Endothelial cell (in vitro differentiated cells): ENCODE results near the gene METTL25. TPM values are rescaled to one million over a fixed set of nuclear protein-coding genes. Genes with fewer than 3 reads are reported as not detected.

Source experiments
- DNase-seq: peaks from one replicate; pipeline ENCODE4 v3.0.0; 2021; ENCODE audit warnings: low spot score
- H3K27ac Mint-ChIP-seq: one replicate; pipeline ENCODE4 v1.8.0; 2021; ENCODE audit warnings: mixed read lengths, inconsistent platforms; ENCODE audit not compliant: unreplicated experiment
- H3K27me3 Mint-ChIP-seq: one replicate; pipeline ENCODE4 v1.8.0; 2021; ENCODE audit warnings: mild to moderate bottlenecking, moderate library complexity, mixed read lengths, inconsistent platforms; ENCODE audit not compliant: unreplicated experiment
- H3K36me3 Mint-ChIP-seq: one replicate; pipeline ENCODE4 v1.8.0; 2021; ENCODE audit warnings: mild to moderate bottlenecking, low read depth, mixed read lengths, inconsistent platforms; ENCODE audit not compliant: unreplicated experiment
- H3K4me1 Mint-ChIP-seq: one replicate; pipeline ENCODE4 v1.8.0; 2021; ENCODE audit warnings: mild to moderate bottlenecking, mixed read lengths, inconsistent platforms; ENCODE audit not compliant: unreplicated experiment
- H3K4me3 Mint-ChIP-seq: one replicate; pipeline ENCODE4 v1.8.0; 2021; ENCODE audit warnings: mild to moderate bottlenecking, mixed read lengths, inconsistent platforms; ENCODE audit not compliant: unreplicated experiment
- H3K9me3 Mint-ChIP-seq: one replicate; pipeline ENCODE4 v1.8.0; 2021; ENCODE audit warnings: mixed read lengths, inconsistent platforms; ENCODE audit not compliant: unreplicated experiment
- total RNA-seq: library from RNA; stranded (reverse); fragmentation: NEBNext Ultra II Directional; extraction: Animal tissue kit (Norgen Biotek cat#: 25700); gene quantifications from one replicate; pipeline ENCODE4 v1.2.1, GENCODE V29; 2021; ENCODE audit not compliant: unreplicated experiment
- TF ChIP-seq, protein P1 (sequence below): fragments of 200-600 bp; sonication (generic); IDR thresholded peaks from one replicate; pipeline ENCODE4 v1.5.0; 2021; ENCODE audit warnings: antibody characterized with exemption; ENCODE audit not compliant: unreplicated experiment

The METTL25 gene
- total RNA-seq, 1 donor from 2014 or later = 7.8 TPM

DNA sequence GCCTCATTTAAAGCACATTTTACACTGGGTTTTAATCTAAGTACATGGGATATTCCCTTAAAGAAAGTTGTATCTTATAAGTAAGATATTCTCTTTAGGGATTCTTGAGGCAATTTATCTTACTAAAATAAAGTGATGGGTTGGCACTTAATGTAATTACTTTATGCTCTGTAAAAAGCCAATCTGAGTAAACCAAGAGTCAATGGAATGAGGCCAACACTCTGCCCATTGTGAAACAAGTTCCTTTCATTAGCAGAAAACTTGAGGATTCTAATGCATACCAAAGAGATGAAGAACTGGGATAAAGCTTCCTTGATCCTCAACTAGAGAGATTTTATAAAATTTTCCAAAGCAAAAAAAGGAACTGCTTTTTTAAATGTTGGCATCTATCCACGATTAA, 121.2 kb downstream of the METTL25 start:
- H3K4me3 Mint-ChIP-seq = no peak overlapping the region
- DNase-seq = no peak
- no peaks in the 10 kb centered on the region for H3K4me1 Mint-ChIP-seq
- H3K36me3 Mint-ChIP-seq = no peaks in the 10 kb centered on the region
- H3K27me3 Mint-ChIP-seq = no peaks in the 10 kb centered on the region
- H3K9me3 Mint-ChIP-seq = no peaks in the 10 kb centered on the region
- TF ChIP-seq, protein P1, sequence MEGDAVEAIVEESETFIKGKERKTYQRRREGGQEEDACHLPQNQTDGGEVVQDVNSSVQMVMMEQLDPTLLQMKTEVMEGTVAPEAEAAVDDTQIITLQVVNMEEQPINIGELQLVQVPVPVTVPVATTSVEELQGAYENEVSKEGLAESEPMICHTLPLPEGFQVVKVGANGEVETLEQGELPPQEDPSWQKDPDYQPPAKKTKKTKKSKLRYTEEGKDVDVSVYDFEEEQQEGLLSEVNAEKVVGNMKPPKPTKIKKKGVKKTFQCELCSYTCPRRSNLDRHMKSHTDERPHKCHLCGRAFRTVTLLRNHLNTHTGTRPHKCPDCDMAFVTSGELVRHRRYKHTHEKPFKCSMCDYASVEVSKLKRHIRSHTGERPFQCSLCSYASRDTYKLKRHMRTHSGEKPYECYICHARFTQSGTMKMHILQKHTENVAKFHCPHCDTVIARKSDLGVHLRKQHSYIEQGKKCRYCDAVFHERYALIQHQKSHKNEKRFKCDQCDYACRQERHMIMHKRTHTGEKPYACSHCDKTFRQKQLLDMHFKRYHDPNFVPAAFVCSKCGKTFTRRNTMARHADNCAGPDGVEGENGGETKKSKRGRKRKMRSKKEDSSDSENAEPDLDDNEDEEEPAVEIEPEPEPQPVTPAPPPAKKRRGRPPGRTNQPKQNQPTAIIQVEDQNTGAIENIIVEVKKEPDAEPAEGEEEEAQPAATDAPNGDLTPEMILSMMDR = no peak
- H3K27ac Mint-ChIP-seq = no peak overlapping the region

DNA sequence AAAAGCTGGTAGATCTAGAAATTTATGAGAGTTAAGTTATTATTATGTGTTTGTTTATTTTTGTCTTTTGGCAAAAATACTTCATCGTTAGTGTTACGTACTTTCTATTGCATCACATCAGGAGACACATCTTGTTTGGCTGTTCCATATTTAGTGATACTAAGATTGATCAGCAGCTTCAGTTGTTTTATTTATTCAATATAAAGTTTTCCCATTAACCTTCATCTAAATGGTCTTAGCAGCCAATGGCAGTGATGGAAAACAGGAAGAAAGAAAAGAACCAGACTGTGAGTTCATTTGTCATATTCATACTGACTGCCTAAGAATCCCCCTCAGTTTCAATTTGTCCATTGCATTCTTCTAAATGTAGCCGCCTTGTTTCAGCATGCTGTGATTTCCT, 122.3 kb downstream of the METTL25 start:
- no peak overlapping the region for H3K4me3 Mint-ChIP-seq
- H3K9me3 Mint-ChIP-seq = no peaks in the 10 kb centered on the region
- no peaks in the 10 kb centered on the region for H3K27me3 Mint-ChIP-seq
- no peaks in the 10 kb centered on the region for H3K36me3 Mint-ChIP-seq
- TF ChIP-seq, protein P1 = no peak
- no peaks in the 10 kb centered on the region for H3K4me1 Mint-ChIP-seq
- no peak overlapping the region for H3K27ac Mint-ChIP-seq
- DNase-seq = no peak

DNA sequence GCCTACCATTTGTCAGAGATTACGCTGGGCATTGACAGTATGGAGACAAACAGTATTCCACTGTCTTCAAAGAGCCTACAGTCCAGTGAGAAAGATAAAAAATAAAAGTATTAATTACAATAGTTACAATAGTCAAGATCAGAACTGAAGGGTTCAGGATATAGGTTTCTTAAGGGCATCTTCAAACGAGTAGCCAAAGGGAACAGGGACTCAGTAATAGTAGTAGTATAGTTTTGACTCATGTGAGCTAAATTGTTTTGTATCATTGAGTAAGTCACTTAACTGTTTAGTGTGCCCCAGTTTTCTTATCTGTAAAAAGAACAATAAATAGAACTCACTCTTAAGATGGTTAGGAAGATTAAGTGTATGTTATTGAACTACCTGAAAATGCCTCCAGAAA, 123.6 kb downstream of the METTL25 start:
- no peaks in the 10 kb centered on the region for H3K4me1 Mint-ChIP-seq
- no peaks in the 10 kb centered on the region for H3K36me3 Mint-ChIP-seq
- H3K4me3 Mint-ChIP-seq = no peak overlapping the region
- H3K27ac Mint-ChIP-seq = no peak overlapping the region
- no peaks in the 10 kb centered on the region for H3K9me3 Mint-ChIP-seq
- DNase-seq = no peak
- no peaks in the 10 kb centered on the region for H3K27me3 Mint-ChIP-seq
- TF ChIP-seq, protein P1 = no peak

DNA sequence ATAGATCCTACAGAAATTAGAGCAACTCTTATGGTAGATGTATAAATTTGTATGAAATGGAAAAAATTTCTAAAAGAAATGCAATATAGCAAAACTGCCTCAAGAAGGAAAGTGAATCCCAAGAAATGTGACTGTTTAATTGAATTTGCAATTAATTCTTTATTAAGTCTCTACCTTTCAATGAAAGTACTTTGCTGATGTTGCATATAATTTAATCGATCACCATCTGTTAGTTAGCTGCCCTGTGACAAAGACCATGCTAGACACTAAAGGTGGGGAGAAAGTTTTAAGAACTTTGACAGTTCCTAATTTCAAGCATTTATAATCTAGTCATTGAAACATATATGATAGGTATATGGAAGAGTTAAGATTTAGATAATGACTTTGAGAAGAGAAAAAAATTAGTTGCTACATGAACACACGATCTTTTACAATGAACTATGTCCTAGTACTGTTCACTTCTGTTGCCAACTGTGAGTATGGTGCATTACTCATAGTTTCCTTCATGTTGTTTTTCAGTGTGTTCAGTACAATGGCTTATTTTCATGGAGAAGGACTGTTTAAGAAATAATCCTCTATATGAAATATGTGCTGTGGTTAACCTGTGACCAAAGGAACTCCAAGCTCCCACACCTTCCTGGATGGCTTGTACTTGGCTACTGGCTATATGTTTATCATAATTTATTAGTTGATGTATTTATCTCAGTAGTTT, 128.4 kb downstream of the METTL25 start:
- H3K9me3 Mint-ChIP-seq = no peaks in the 10 kb centered on the region
- no peaks in the 10 kb centered on the region for H3K36me3 Mint-ChIP-seq
- no peak overlapping the region for H3K27ac Mint-ChIP-seq

DNA sequence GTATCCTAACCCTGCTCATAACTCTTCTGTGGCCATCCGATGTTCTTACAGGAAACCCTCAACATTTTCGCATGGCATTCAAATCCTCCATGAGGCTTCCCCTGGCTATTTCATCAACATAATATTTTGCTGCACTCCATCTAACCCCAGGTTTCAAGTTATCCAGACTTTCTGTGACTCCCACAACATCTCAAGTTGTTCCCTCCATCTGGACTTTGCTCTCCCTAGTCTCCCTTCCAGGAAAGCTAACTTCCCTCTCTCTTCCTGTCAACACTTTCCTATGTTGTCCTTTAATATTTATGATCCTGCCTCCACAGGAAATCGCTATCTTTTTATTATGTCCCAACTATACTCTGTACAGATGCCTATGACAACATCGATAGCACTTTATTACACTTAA, 146.1 kb downstream of the METTL25 start:
- DNase-seq = no peak
- H3K27ac Mint-ChIP-seq = no peak overlapping the region
- no peak overlapping the region for H3K4me3 Mint-ChIP-seq
- H3K27me3 Mint-ChIP-seq = no peaks in the 10 kb centered on the region
- peaks cover 14% of the 10 kb centered on the region for H3K4me1 Mint-ChIP-seq
- H3K36me3 Mint-ChIP-seq = no peaks in the 10 kb centered on the region
- TF ChIP-seq, protein P1 = no peak
- no peaks in the 10 kb centered on the region for H3K9me3 Mint-ChIP-seq

More for the DNA sequence above, 128.4 kb downstream of the METTL25 start:
- Mint-ChIP-seq H3K4me1 (no peaks in the 10 kb centered on the region), H3K4me3 (no peak overlapping the region), H3K27me3 (no peaks in the 10 kb centered on the region)
- DNase-seq = no peak
- TF ChIP-seq, protein P1 = no peak
